Measurements from ENCODE around the gene MCOLN1. TPM values are rescaled to one million over a fixed set of nuclear protein-coding genes. Genes with fewer than 3 reads are reported as not detected.

Gene MCOLN1
- polyA plus RNA-seq, 6 donors from 2014 or later: 5.0 to 8.9 (median 6.7) TPM

Other genes starting within 250 kb of the MCOLN1 start
- 1 to 10 TPM in 2 of 6 donors, under 1 TPM in 3, not detected in 1; 0.40 to 2.2 (median 0.52) TPM for gene INSR, start 228.2 kb upstream of the MCOLN1 start, polyA plus RNA-seq (ENCODE audit: low read depth in 6 of 6)
- gene ARHGEF18, start 173.7 kb upstream of the MCOLN1 start, polyA plus RNA-seq (ENCODE audit: low read depth in 6 of 6): 10 to 100 TPM in 1 of 6 donors, 1 to 10 TPM in 5; 3.0 to 19.9 (median 4.8) TPM
- gene PEX11G, start 33.6 kb upstream of the MCOLN1 start, polyA plus RNA-seq (ENCODE audit: low read depth in 6 of 6): 1 to 10 TPM in 3 of 6 donors, under 1 TPM in 3; 0.52 to 4.4 (median 1.2) TPM
- gene ZNF358, start 6.5 kb upstream of the MCOLN1 start, polyA plus RNA-seq (ENCODE audit: low read depth in 6 of 6): 1 to 10 TPM in 5 of 6 donors, under 1 TPM in 1; 0.94 to 3.5 (median 1.6) TPM
- 1 to 10 TPM; 4.1 to 9.6 (median 6.6) TPM for gene PNPLA6, start 13.1 kb downstream of the MCOLN1 start, polyA plus RNA-seq (ENCODE audit: low read depth in 6 of 6)
- under 1 TPM in 2 of 6 donors, not detected in 4; 0.06 to 0.08 TPM for gene CAMSAP3, start 73.2 kb downstream of the MCOLN1 start, polyA plus RNA-seq (ENCODE audit: low read depth in 6 of 6)
- gene XAB2, start 106.9 kb downstream of the MCOLN1 start, polyA plus RNA-seq (ENCODE audit: low read depth in 6 of 6): 10 to 100 TPM in 2 of 6 donors, 1 to 10 TPM in 4; 3.2 to 21.7 (median 8.9) TPM
- gene PET100, start 107.2 kb downstream of the MCOLN1 start, polyA plus RNA-seq (ENCODE audit: low read depth in 6 of 6): 100 to 1,000 TPM; 195 to 441 (median 254) TPM
- gene PCP2, start 111.1 kb downstream of the MCOLN1 start, polyA plus RNA-seq (ENCODE audit: low read depth in 6 of 6): under 1 TPM in 4 of 6 donors, not detected in 2; 0.64 to 0.76 (median 0.70) TPM
- gene STXBP2, start 114.5 kb downstream of the MCOLN1 start, polyA plus RNA-seq (ENCODE audit: low read depth in 6 of 6): 10 to 100 TPM; 71.0 to 86.2 (median 79.5) TPM
- not detected for gene RETN, start 146.4 kb downstream of the MCOLN1 start, polyA plus RNA-seq (ENCODE audit: low read depth in 6 of 6)
- gene MCEMP1, start 154.5 kb downstream of the MCOLN1 start, polyA plus RNA-seq (ENCODE audit: low read depth in 6 of 6): under 1 TPM in 2 of 6 donors, not detected in 4; 0.39 to 0.58 TPM
- 100 to 1,000 TPM; 171 to 260 (median 224) TPM for gene TRAPPC5, start 158.2 kb downstream of the MCOLN1 start, polyA plus RNA-seq (ENCODE audit: low read depth in 6 of 6)
- 100 to 1,000 TPM; 613 to 938 (median 691) TPM for gene FCER2, start 179.5 kb downstream of the MCOLN1 start, polyA plus RNA-seq (ENCODE audit: low read depth in 6 of 6)
- gene CLEC4G, start 209.5 kb downstream of the MCOLN1 start, polyA plus RNA-seq (ENCODE audit: low read depth in 6 of 6): 1 to 10 TPM; 1.4 to 3.2 (median 1.8) TPM
- not detected for gene CD209, start 224.9 kb downstream of the MCOLN1 start, polyA plus RNA-seq (ENCODE audit: low read depth in 6 of 6)
- gene CLEC4M, start 240.6 kb downstream of the MCOLN1 start, polyA plus RNA-seq (ENCODE audit: low read depth in 6 of 6): under 1 TPM in 3 of 6 donors, not detected in 3; 0.17 to 0.41 (median 0.21) TPM

Measured in naive B cell (primary cell).